ENCODE measurements around the gene FGF23. TPM values are rescaled to one million over a fixed set of nuclear protein-coding genes. Genes with fewer than 3 reads are reported as not detected.

Gene FGF23
- total RNA-seq, 1 experiment from 2014 or later: not detected

DNA sequence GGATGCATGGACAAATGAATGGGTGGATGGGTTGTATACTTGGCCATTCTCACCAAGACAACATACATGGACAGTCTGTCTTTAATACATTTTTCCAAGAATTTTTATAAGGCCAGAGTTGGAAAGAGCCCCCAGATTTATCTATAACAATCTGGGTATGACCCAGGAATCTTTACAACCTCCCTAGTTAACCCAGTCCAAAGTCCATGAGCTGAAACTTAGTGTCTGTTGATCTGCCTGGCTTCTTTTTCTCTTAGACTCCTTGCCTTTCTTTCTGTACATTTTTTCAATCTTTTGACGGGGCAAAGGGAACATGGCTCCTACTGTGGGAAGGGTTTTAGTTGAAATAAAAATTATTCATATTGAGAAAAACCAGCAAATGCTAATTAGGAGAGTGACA is 740 bp downstream of the FGF23 start:
- intact Hi-C loops (cut with micrococcal nuclease; ENCODE audit: unreplicated experiment): no loop called here
- Histone ChIP-seq H3K27me3 (replicated peaks; ENCODE audit: insufficient read depth, low read depth, low read length, poor library complexity) (peaks cover 32% of the 10 kb centered on the region), H3K4me1 (ENCODE audit: insufficient read depth, low read length, poor library complexity, severe bottlenecking) (peaks cover 3% of the 10 kb centered on the region), H3K27ac (ENCODE audit: low read depth, low read length, poor library complexity, severe bottlenecking) (no peak overlapping the region), H3K4me3 (ENCODE audit: low read depth, low read length, poor library complexity, severe bottlenecking) (no peak overlapping the region), H3K9me3 (ENCODE audit: low read depth, low read length, poor library complexity, severe bottlenecking) (no peaks in the 10 kb centered on the region), H3K36me3 (ENCODE audit: insufficient read depth, low read length, poor library complexity, severe bottlenecking) (no peaks in the 10 kb centered on the region)
- POLR2A ChIA-PET (ENCODE audit: low non-redundant PET): no interaction called here
- BruUV-seq (replicated peaks): no TSS peak
- TF ChIP-seq EZH2 (IDR thresholded peaks at IDR 0.05; ENCODE audit: borderline replicate concordance, low read depth, low read length, poor library complexity, severe bottlenecking): no peak
- no peak for TF ChIP-seq CTCF (conservative IDR thresholded peaks at IDR 0.05; ENCODE audit: low read depth, low read length)
- DNase-seq (ENCODE audit: low spot score): no peak
- CTCF ChIA-PET: no interaction called here

GRCh38 chr12:4375449-4375848 is 4.1 kb downstream of the FGF23 start:
- POLR2A ChIA-PET (ENCODE audit: low non-redundant PET): no interaction called here
- no TSS peak for BruUV-seq (replicated peaks)
- no peak overlapping the region for H3K27ac ChIP-seq (ENCODE audit: low read depth, low read length, poor library complexity, severe bottlenecking)
- CTCF ChIA-PET: no interaction called here
- TF ChIP-seq EZH2 (IDR thresholded peaks at IDR 0.05; ENCODE audit: borderline replicate concordance, low read depth, low read length, poor library complexity, severe bottlenecking) (no peak), CTCF (conservative IDR thresholded peaks at IDR 0.05; ENCODE audit: low read depth, low read length) (no peak)
- intact Hi-C loops (cut with micrococcal nuclease; ENCODE audit: unreplicated experiment): no loop called here
- H3K9me3 ChIP-seq (ENCODE audit: low read depth, low read length, poor library complexity, severe bottlenecking): no peaks in the 10 kb centered on the region
- H3K4me1 ChIP-seq (ENCODE audit: insufficient read depth, low read length, poor library complexity, severe bottlenecking): peaks cover 3% of the 10 kb centered on the region
- no peak overlapping the region for H3K4me3 ChIP-seq (ENCODE audit: low read depth, low read length, poor library complexity, severe bottlenecking)
- no peak for DNase-seq (ENCODE audit: low spot score)
- H3K36me3 ChIP-seq (ENCODE audit: insufficient read depth, low read length, poor library complexity, severe bottlenecking): no peaks in the 10 kb centered on the region
- H3K27me3 ChIP-seq (replicated peaks; ENCODE audit: insufficient read depth, low read depth, low read length, poor library complexity): peaks cover 21% of the 10 kb centered on the region

DNA sequence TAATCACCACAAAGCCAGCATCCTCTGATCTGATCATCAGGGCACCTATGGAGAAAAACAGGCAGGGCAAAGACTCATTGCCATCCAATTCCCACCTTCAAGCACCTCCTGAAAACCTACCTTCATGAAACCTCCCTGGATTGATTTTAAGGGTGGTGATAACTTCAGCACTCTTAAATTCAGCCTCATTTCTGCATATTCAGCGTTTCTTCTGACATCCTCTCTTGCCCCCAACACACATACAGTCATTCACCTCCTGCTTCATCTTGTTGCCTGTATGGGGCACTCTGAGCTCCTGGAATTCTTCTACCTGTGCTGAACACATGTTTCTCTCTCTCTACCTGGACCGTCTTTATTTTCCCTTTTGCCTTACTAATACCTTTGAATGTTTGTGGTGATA is 6.9 kb downstream of the FGF23 start:
- Histone ChIP-seq H3K36me3 (ENCODE audit: insufficient read depth, low read length, poor library complexity, severe bottlenecking) (no peaks in the 10 kb centered on the region), H3K27ac (ENCODE audit: low read depth, low read length, poor library complexity, severe bottlenecking) (no peak overlapping the region), H3K4me1 (ENCODE audit: insufficient read depth, low read length, poor library complexity, severe bottlenecking) (no peaks in the 10 kb centered on the region), H3K9me3 (ENCODE audit: low read depth, low read length, poor library complexity, severe bottlenecking) (no peaks in the 10 kb centered on the region), H3K27me3 (replicated peaks; ENCODE audit: insufficient read depth, low read depth, low read length, poor library complexity) (peaks cover 20% of the 10 kb centered on the region), H3K4me3 (ENCODE audit: low read depth, low read length, poor library complexity, severe bottlenecking) (no peak overlapping the region)
- intact Hi-C loops (cut with micrococcal nuclease; ENCODE audit: unreplicated experiment): no loop called here
- BruUV-seq (replicated peaks): no TSS peak
- DNase-seq (ENCODE audit: low spot score): no peak
- ChIA-PET POLR2A (ENCODE audit: low non-redundant PET) (no interaction called here), CTCF (no interaction called here)
- TF ChIP-seq CTCF (conservative IDR thresholded peaks at IDR 0.05; ENCODE audit: low read depth, low read length): no peak
- TF ChIP-seq EZH2 (IDR thresholded peaks at IDR 0.05; ENCODE audit: borderline replicate concordance, low read depth, low read length, poor library complexity, severe bottlenecking): no peak

All from A673 (cell line).